HepG2 (cell line): ENCODE measurements around the gene SRP14. TPM values are rescaled to one million over a fixed set of nuclear protein-coding genes. Genes with fewer than 3 reads are reported as not detected.

Experiments
- ATAC-seq: fragments of 200-7000 bp; cut with Tn5 transposase; 3 replicates; pipeline ENCODE4 v1.9.1; 2020; ENCODE audit warnings: mild to moderate bottlenecking, moderate library complexity
- BruUV-seq: library from RNA; stranded (reverse); fragments of 400-500 nt; replicated peaks from 2 replicates; lab custom pipeline; 2021; lab: Mats Ljungman, UMichigan
- CTCF ChIA-PET: fragments of 300-600 bp; formaldehyde crosslinking; extraction: SDS; loops from one replicate; lab custom pipeline; 2021; ENCODE audit warnings: low total read pairs, inconsistent platforms, low intra/inter-chr PET ratio; lab: Yijun Ruan, JAX
- POLR2A ChIA-PET: fragments of 350-600 bp; sonication (Branson Sonifier 250); formaldehyde crosslinking; loops from one replicate; lab custom pipeline; 2020; ENCODE audit warnings: antibody characterized with exemption, inconsistent platforms; lab: Yijun Ruan, JAX
- DNase-seq: peaks from one replicate; pipeline ENCODE4 v3.0.0-alpha.2; 2015; ENCODE audit warnings: low spot score
- FAIRE-seq: peaks from 3 replicates; lab custom pipeline; 2011; peaks lifted over from hg19 to GRCh38; lab: Jason Lieb, UNC
- H2AFZ ChIP-seq: one replicate; pipeline ENCODE4 v1.6.1; 2011; ENCODE audit warnings: low read length, inconsistent platforms
- H3K27ac ChIP-seq: fragments of 300-600 bp; 3 replicates; pipeline ENCODE4 v1.8.0; 2011; ENCODE audit warnings: mixed run types, mild to moderate bottlenecking, mixed read lengths, low read length, inconsistent platforms; ENCODE audit not compliant: insufficient read depth; ENCODE audit errors: extremely low read length
- H3K27me3 ChIP-seq, 2 experiments: fragments of 200-600 bp in 1 of 2; 2 replicates in 1 of 2; 3 replicates in 1 of 2; pipeline versions ENCODE4 v1.6.0 to v1.8.0; 2011; ENCODE audit warnings: low read length in 2 of 2, mild to moderate bottlenecking in 2 of 2, moderate library complexity in 2 of 2, inconsistent platforms in 1 of 2; ENCODE audit not compliant: insufficient read depth in 2 of 2, control insufficient read depth in 1 of 2
- H3K36me3 ChIP-seq, 2 experiments: fragments of 200-600 bp in 1 of 2; replicated peaks in 1 of 2; 2 replicates in 1 of 2; 3 replicates in 1 of 2; pipeline versions ENCODE4 v1.5.1 to v1.8.0; 2011; ENCODE audit warnings: low read length in 2 of 2, inconsistent platforms in 1 of 2; ENCODE audit not compliant: insufficient read depth in 2 of 2, control insufficient read depth in 1 of 2
- H3K4me1 ChIP-seq: 2 replicates; pipeline ENCODE4 v1.5.1; 2012; ENCODE audit warnings: low read length, inconsistent platforms; ENCODE audit not compliant: insufficient read depth
- H3K4me2 ChIP-seq: 2 replicates; pipeline ENCODE4 v1.6.0; 2011; ENCODE audit warnings: low read depth, low read length, inconsistent platforms
- H3K4me3 ChIP-seq, 3 experiments: fragments of 200-600 bp in 1 of 3; sonication (generic), shearing (Covaris generic) in 1 of 3; replicated peaks in 1 of 3; 2 replicates each; pipeline ENCODE4 v1.5.1; 2011 to 2016; ENCODE audit warnings: low read length in 3 of 3, inconsistent platforms in 2 of 3, low read depth in 2 of 3, mild to moderate bottlenecking in 2 of 3, control low read depth in 1 of 3, mixed read lengths in 1 of 3; ENCODE audit not compliant: insufficient read depth in 1 of 3
- H3K79me2 ChIP-seq: one replicate; pipeline ENCODE4 v1.6.1; 2011; ENCODE audit warnings: low read length, inconsistent platforms; ENCODE audit not compliant: insufficient read depth
- H3K9ac ChIP-seq: 2 replicates; pipeline ENCODE4 v1.6.0; 2011; ENCODE audit warnings: mild to moderate bottlenecking, low read depth, low read length, inconsistent platforms; ENCODE audit not compliant: insufficient read depth
- H3K9me3 ChIP-seq: 2 replicates; pipeline ENCODE4 v1.5.1; 2012; ENCODE audit warnings: mild to moderate bottlenecking, low read length
- H4K20me1 ChIP-seq: 2 replicates; pipeline ENCODE4 v1.6.0; 2011; ENCODE audit warnings: inconsistent platforms, mild to moderate bottlenecking, low read length, moderate library complexity; ENCODE audit not compliant: insufficient read depth
- YEATS2 ChIP-seq: sonication (generic); formaldehyde crosslinking; IDR thresholded peaks from 2 replicates; pipeline ENCODE4 v1.4.0; 2020; ENCODE audit warnings: missing genetic modification reagents, borderline replicate concordance
- ZNF142 ChIP-seq: sonication (generic); formaldehyde crosslinking; IDR thresholded peaks from 2 replicates; pipeline ENCODE4 v1.4.0; 2020; ENCODE audit warnings: missing genetic modification reagents
- ZNF629 ChIP-seq: sonication (generic); formaldehyde crosslinking; conservative IDR thresholded peaks from 2 replicates; pipeline ENCODE4 v1.5.0; 2020; ENCODE audit warnings: missing genetic modification reagents
- ZNF710 ChIP-seq: sonication (generic); formaldehyde crosslinking; IDR thresholded peaks from 2 replicates; pipeline ENCODE4 v1.5.0; 2020; ENCODE audit warnings: mild to moderate bottlenecking, missing genetic modification reagents, borderline replicate concordance
- ZSCAN25 ChIP-seq: sonication (generic); formaldehyde crosslinking; IDR thresholded peaks from 2 replicates; pipeline ENCODE4 v1.8.0; 2022; ENCODE audit warnings: mild to moderate bottlenecking, missing genetic modification reagents
- WGBS: methylation state at CpG from one replicate; pipeline ENCODE4 v1.1.6; 2017; ENCODE audit warnings: low lambda C conversion rate; 5-methylcytosine and 5-hydroxymethylcytosine counted together
- in situ Hi-C: cut with HindIII; loops from 2 replicates; pipeline ENCODE4 v1.10.0; 2017; ENCODE audit warnings: low pct_unique_long_range_greater_than_20kb; ENCODE audit not compliant: extremely low pct_ligation_motif_present
- intact Hi-C: fragments of 100-400 bp; cut with micrococcal nuclease; formaldehyde crosslinking; loops from one replicate; pipeline ENCODE4 v1.10.0; 2022; ENCODE audit not compliant: unreplicated experiment
- polyA plus RNA-seq, 8 experiments: library from polyadenylated mRNA; depleted of rRNA in 3 of 8; stranded (reverse) in 7 of 8; unstranded in 1 of 8; fragments of >200 nt; fragmentation: Illumina TruSeq in 4 of 8; extraction: Trizol in 4 of 8; gene quantifications; 2 replicates each; pipeline versions ENCODE4 v1.2.1 to v1.2.3, GENCODE V29; 2011 to 2016; ENCODE audit warnings: low read depth in 4 of 8, missing spikeins in 1 of 8, mixed read lengths in 1 of 8; ENCODE audit not compliant: insufficient read depth in 1 of 8
- total RNA-seq, 5 experiments: library from RNA; depleted of rRNA; stranded (reverse); fragments of >200 nt; fragmentation: Illumina TruSeq; extraction: Trizol; gene quantifications; 2 replicates each; pipeline ENCODE4 v1.2.3, GENCODE V29; 2016; ENCODE audit warnings: low read depth in 1 of 5

Gene SRP14
- total and polyA plus RNA-seq, 2 of the 13 experiments (the other 11 are each of a cell fraction or from before 2014, with no cell fraction given), result 208 to 356 TPM

GRCh38 chr15:40045572-40046217, 6.7 kb upstream of the SRP14 start:
- Histone ChIP-seq H3K27me3 (no peaks in the 10 kb centered on the region), H3K27ac (no peak overlapping the region)
- in situ Hi-C loops, result loop anchor here (5.0 to 10.0 kb wide), 3 partner anchors 67 to 227 kb away; partner anchors contain the start of gene BUB1B
- peak; percentile 59; the same call in 1 of the 2 replicates for TF ChIP-seq ZNF629 (CRISPR knock-in tag)
- TF ChIP-seq ZSCAN25 (CRISPR knock-in tag), result no peak
- TF ChIP-seq ZNF142, result 0 out of 2 replicates have a peak, but pooled peaks have one; percentile 3
- TF ChIP-seq YEATS2 (CRISPR knock-in tag), result peak; percentile 7; the same call in 1 of the 2 replicates
- TF ChIP-seq ZNF710 (CRISPR knock-in tag), result no peak
- TF ChIP-seq, all 625 proteins: peak for 3
- FAIRE-seq (no peak), DNase-seq (no peak), ATAC-seq (peak; percentile 2; the same call in 1 of the 3 replicates)
- Histone ChIP-seq H2AFZ (no peak overlapping the region), H3K79me2 (no peaks in the 10 kb centered on the region), H3K4me2 (peak overlapping the region; percentile 77), H3K4me3 (no peak overlapping the region), H4K20me1 (no peaks in the 10 kb centered on the region), H3K9ac (no peak overlapping the region), H3K4me1 (peaks cover 46% of the 10 kb centered on the region), H3K9me3 (no peaks in the 10 kb centered on the region), H3K36me3 (no peaks in the 10 kb centered on the region)
- intact Hi-C loops, result loop anchor here (1.0 to 5.0 kb wide), 2 partner anchors 117 to 229 kb away; partner anchors contain the start of gene BUB1B
- ChIA-PET POLR2A (interaction anchor here (0.8 to 3.1 kb wide), 6 partner anchors 24 to 61 kb away, joined by 3 to 15 read pairs (median 4); no protein-coding TSS in a partner anchor), CTCF (interaction anchor here (1.2 to 2.3 kb wide), 3 partner anchors 63 to 229 kb away, joined by 5 to 19 read pairs (median 7); partner anchors contain the start of gene BMF)
- no TSS peak for BruUV-seq
- WGBS, result 95% methylated on average over 6 of the region's 6 CpGs
